ENCODE data around the gene FOXP1.

- TF ChIP-seq, protein P1, sequence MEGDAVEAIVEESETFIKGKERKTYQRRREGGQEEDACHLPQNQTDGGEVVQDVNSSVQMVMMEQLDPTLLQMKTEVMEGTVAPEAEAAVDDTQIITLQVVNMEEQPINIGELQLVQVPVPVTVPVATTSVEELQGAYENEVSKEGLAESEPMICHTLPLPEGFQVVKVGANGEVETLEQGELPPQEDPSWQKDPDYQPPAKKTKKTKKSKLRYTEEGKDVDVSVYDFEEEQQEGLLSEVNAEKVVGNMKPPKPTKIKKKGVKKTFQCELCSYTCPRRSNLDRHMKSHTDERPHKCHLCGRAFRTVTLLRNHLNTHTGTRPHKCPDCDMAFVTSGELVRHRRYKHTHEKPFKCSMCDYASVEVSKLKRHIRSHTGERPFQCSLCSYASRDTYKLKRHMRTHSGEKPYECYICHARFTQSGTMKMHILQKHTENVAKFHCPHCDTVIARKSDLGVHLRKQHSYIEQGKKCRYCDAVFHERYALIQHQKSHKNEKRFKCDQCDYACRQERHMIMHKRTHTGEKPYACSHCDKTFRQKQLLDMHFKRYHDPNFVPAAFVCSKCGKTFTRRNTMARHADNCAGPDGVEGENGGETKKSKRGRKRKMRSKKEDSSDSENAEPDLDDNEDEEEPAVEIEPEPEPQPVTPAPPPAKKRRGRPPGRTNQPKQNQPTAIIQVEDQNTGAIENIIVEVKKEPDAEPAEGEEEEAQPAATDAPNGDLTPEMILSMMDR (IDR thresholded peaks at IDR 0.05): no peak
- TF ChIP-seq POLR2A (IDR thresholded peaks at IDR 0.05): no peak
These were observed 527.2 kb downstream of the FOXP1 start for GRCh38 chr3:71056327-71056726.

Measured in adrenal gland (tissue), 5 donors.